Spinal cord (tissue), 10 donors: Measurements from ENCODE around the gene RGS7. TPM values are rescaled to one million over a fixed set of nuclear protein-coding genes. Genes with fewer than 3 reads are reported as not detected.
A peak's percentile ranks its signal among the peaks of the same experiment; 100 is the strongest.
"Not testable (repeated sequence)": the region's sequence is repeated elsewhere in the genome, so short reads cannot be mapped to it uniquely, and the experiment has no call there.

Experiments
- DNase-seq, 6 donors: peaks; one replicate each; pipeline versions ENCODE4 v3.0.0 to v3.0.0-alpha.2; 2013 to 2015; ENCODE audit warnings: low spot score in 6 of 6, low read depth in 4 of 6
- H3K27ac ChIP-seq: one replicate; pipeline ENCODE4 v1.5.1; 2013; ENCODE audit warnings: low read depth, low read length, control low read depth
- H3K27me3 ChIP-seq: one replicate; pipeline ENCODE4 v1.6.1; 2013; ENCODE audit warnings: low read length; ENCODE audit not compliant: control insufficient read depth, insufficient read depth
- H3K36me3 ChIP-seq: one replicate; pipeline ENCODE4 v1.6.1; 2013; ENCODE audit warnings: low read length; ENCODE audit not compliant: control insufficient read depth, insufficient read depth
- H3K4me1 ChIP-seq: one replicate; pipeline ENCODE4 v1.6.1; 2013; ENCODE audit warnings: low read length; ENCODE audit not compliant: control insufficient read depth, insufficient read depth
- H3K4me3 ChIP-seq: one replicate; pipeline ENCODE4 v1.5.1; 2013; ENCODE audit warnings: low read depth, low read length, control low read depth
- H3K9me3 ChIP-seq: one replicate; pipeline ENCODE4 v1.6.1; 2013; ENCODE audit warnings: low read length; ENCODE audit not compliant: control insufficient read depth, insufficient read depth
- WGBS: methylation state at CpG from one replicate; pipeline ENCODE4 v1.1.5; 2013; ENCODE audit warnings: missing lambda C conversion rate; ENCODE audit not compliant: insufficient coverage; 5-methylcytosine and 5-hydroxymethylcytosine counted together
- polyA plus RNA-seq, 2 donors: library from polyadenylated mRNA; unstranded; fragments of 120-200 nt; gene quantifications; one replicate each; pipeline ENCODE4 v1.2.1, GENCODE V29; 2013; ENCODE audit not compliant: insufficient read length in 2 of 2
- total RNA-seq, 2 donors: library from RNA; depleted of rRNA in 1 of 2; stranded (reverse); fragments of 120-200 nt in 1 of 2; fragments of >200 nt in 1 of 2; gene quantifications; one replicate each; pipeline versions ENCODE4 v1.2.3 to v1.2.4, GENCODE V29; 2013 to 2014
- donor health status: healthy.

RGS7 gene
- total and polyA plus RNA-seq, 4 donors: 9.5 to 44.1 (median 31.3) TPM

DNA sequence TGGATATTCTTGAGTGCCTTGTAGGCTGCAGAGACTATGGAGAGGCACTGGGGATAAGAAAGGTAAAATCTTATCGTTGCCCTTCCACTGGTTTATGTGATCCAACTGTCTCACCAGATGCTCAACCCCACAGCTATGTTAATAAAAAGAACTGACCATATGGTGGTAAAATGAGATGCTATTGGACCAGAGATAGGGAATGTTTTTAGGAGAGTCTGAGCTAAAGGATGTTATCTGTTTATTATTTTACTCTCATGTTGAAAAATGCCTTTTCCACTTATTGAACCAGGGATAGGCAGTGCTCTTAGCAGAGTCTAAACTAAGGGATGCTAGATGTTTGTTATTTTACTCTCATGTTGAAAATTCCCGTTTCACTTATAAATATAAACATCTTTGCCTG lies 572.2 kb downstream of the RGS7 start:
- no peaks in the 10 kb centered on the region for H3K27me3 ChIP-seq
- no peak for DNase-seq
- no peaks in the 10 kb centered on the region for H3K4me1 ChIP-seq
- H3K27ac ChIP-seq: no peak overlapping the region
- no peaks in the 10 kb centered on the region for H3K9me3 ChIP-seq
- no CpG with 5 or more reads among the region's 2 CpGs for WGBS
- no peaks in the 10 kb centered on the region for H3K36me3 ChIP-seq
- H3K4me3 ChIP-seq: no peak overlapping the region

GRCh38 chr1:240783728-240784137 lies 573.3 kb downstream of the RGS7 start:
- H3K36me3 ChIP-seq, H3K27ac ChIP-seq, H3K27me3 ChIP-seq, H3K9me3 ChIP-seq, H3K4me3 ChIP-seq, H3K4me1 ChIP-seq, DNase-seq: not testable (repeated sequence)
- 50% methylated on average over 2 of the region's 7 CpGs for WGBS

DNA sequence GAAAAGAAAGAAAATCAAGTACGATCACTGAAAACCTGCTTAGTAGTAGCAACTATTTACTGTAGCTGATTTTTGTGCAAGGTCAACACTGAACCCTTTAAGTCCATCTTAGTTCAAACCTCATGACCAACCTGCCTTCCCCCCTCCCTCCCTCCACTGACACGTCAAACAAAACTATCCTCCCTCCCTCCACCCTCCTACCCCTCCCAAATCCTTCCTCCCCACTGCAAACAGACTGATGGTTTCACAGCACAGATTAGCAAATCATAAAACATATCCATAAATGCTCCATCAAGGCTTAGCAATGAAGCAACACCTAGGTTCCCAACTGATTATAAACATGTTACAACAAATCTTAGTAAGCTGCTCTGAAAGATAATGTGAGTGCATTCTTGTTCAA lies 580.8 kb downstream of the RGS7 start:
- Histone ChIP-seq H3K27ac (no peak overlapping the region), H3K4me3 (no peak overlapping the region), H3K36me3 (no peaks in the 10 kb centered on the region), H3K27me3 (no peaks in the 10 kb centered on the region), H3K9me3 (no peaks in the 10 kb centered on the region), H3K4me1 (no peaks in the 10 kb centered on the region)
- no peak for DNase-seq
- WGBS: 0% methylated on average over 1 of the region's 2 CpGs

GRCh38 chr1:240772131-240772530 lies 584.9 kb downstream of the RGS7 start:
- WGBS: 71% methylated on average over 2 of the region's 3 CpGs
- no peaks in the 10 kb centered on the region for H3K36me3 ChIP-seq
- no peaks in the 10 kb centered on the region for H3K4me1 ChIP-seq
- no peaks in the 10 kb centered on the region for H3K27me3 ChIP-seq
- no peak overlapping the region for H3K27ac ChIP-seq
- peak in 2 of 6 donors; percentile 23 to 57 for DNase-seq
- H3K9me3 ChIP-seq: no peaks in the 10 kb centered on the region
- no peak overlapping the region for H3K4me3 ChIP-seq

GRCh38 chr1:240771450-240771849 lies 585.6 kb downstream of the RGS7 start:
- 94% methylated on average over 12 of the region's 16 CpGs for WGBS
- H3K27ac ChIP-seq: no peak overlapping the region
- H3K36me3 ChIP-seq: no peaks in the 10 kb centered on the region

GRCh38 chr1:240768979-240769378 lies 588.0 kb downstream of the RGS7 start:
- no peaks in the 10 kb centered on the region for H3K36me3 ChIP-seq
- H3K9me3 ChIP-seq: no peaks in the 10 kb centered on the region
- H3K27me3 ChIP-seq: no peaks in the 10 kb centered on the region
- no peaks in the 10 kb centered on the region for H3K4me1 ChIP-seq
- no peak overlapping the region for H3K27ac ChIP-seq
- DNase-seq: no peak
- 75% methylated on average over 3 of the region's 4 CpGs for WGBS
- H3K4me3 ChIP-seq: no peak overlapping the region

More at GRCh38 chr1:240771450-240771849, 585.6 kb downstream of the RGS7 start:
- Histone ChIP-seq H3K4me1 (no peaks in the 10 kb centered on the region), H3K9me3 (no peaks in the 10 kb centered on the region), H3K27me3 (no peaks in the 10 kb centered on the region), H3K4me3 (no peak overlapping the region)
- DNase-seq: no peak

DNA sequence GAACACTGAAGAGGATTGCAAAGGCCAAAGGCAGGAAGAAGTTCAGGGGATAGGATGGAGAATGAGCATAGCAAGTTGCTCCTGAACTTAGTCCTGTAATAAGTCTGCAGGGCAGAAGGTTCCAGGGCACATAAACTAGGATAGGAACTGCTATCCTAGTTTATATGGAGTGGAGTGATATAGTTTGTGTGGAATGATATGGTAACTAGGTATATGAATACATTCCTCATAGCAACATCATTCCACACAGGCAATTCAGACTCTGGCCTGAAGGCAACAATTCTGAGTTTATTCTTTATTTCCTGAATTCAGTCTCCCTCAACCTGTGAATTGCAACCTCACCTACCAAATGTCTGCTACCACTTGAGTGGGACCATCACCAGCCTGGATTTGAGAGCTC lies 590.2 kb downstream of the RGS7 start:
- H3K27me3 ChIP-seq: no peaks in the 10 kb centered on the region
- H3K4me1 ChIP-seq: no peaks in the 10 kb centered on the region
- no peaks in the 10 kb centered on the region for H3K36me3 ChIP-seq
- no peak overlapping the region for H3K27ac ChIP-seq
- H3K9me3 ChIP-seq: no peaks in the 10 kb centered on the region
- no peak overlapping the region for H3K4me3 ChIP-seq
- no peak for DNase-seq

DNA sequence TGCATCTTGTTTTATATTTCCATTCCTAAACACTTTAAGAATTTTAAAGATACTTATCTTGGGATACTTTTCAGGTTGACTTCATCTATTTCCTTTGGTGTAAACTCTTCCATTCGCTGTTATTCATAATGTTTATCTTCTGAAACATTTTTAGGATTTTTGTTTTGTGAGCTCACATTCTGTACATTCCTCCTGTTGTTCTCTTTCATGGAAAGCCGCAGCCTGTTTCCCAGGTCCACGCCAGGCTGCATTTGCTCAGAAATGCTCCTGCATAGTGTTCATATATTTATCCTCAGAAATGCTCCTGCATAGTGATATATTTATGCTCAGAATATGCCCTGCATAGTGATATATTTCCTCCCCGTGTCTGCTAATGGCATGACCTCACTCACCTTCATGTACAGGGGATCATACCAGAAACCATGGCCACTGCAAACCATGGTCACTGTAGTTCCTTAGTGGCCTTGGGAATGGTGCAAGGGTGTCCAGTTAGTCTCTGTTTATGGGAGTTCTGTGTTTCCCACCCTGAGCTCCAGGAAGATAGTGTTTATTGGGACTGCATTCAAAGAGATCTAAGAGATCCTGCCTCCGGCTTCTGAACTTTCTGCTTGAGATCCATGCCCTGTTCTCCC lies 591.2 kb downstream of the RGS7 start:
- no CpG with 5 or more reads among the region's 5 CpGs for WGBS
- no peak for DNase-seq
- Histone ChIP-seq H3K9me3 (no peaks in the 10 kb centered on the region), H3K4me3 (no peak overlapping the region), H3K4me1 (no peaks in the 10 kb centered on the region), H3K27me3 (no peaks in the 10 kb centered on the region), H3K36me3 (no peaks in the 10 kb centered on the region), H3K27ac (no peak overlapping the region)

GRCh38 chr1:240763771-240764170 lies 593.2 kb downstream of the RGS7 start:
- no peak for DNase-seq
- no peaks in the 10 kb centered on the region for H3K4me1 ChIP-seq
- H3K4me3 ChIP-seq: no peak overlapping the region
- no peak overlapping the region for H3K27ac ChIP-seq
- H3K27me3 ChIP-seq: no peaks in the 10 kb centered on the region
- H3K9me3 ChIP-seq: no peaks in the 10 kb centered on the region
- no peaks in the 10 kb centered on the region for H3K36me3 ChIP-seq
- 63% methylated on average over 2 of the region's 12 CpGs for WGBS

- not testable (repeated sequence) for H3K4me1 ChIP-seq, H3K27ac ChIP-seq, H3K4me3 ChIP-seq, H3K27me3 ChIP-seq, DNase-seq, H3K36me3 ChIP-seq, H3K9me3 ChIP-seq
- 89% methylated on average over 4 of the region's 7 CpGs for WGBS
These were observed 593.9 kb downstream of the RGS7 start for GRCh38 chr1:240763095-240763494.
